Measurements from ENCODE around the gene HES5. TPM values are rescaled to one million over a fixed set of nuclear protein-coding genes. Genes with fewer than 3 reads are reported as not detected.
"Not testable (repeated sequence)": the region's sequence is repeated elsewhere in the genome, so short reads cannot be mapped to it uniquely, and the experiment has no call there.

The HES5 gene
- total RNA-seq (ENCODE audit: low replicate concordance), result not detected in 2 replicates

- no peak within 1 kb of the TSS for H3K4me3 ChIP-seq (ENCODE audit: low read depth, low read length)
- DNase-seq (ENCODE audit: low read depth), result no peak
- no peak for TF ChIP-seq CTCF (IDR thresholded peaks at IDR 0.05; ENCODE audit: insufficient read depth, low read length)
Observed at GRCh38 chr1:2529784-2530512, at the start of gene HES5. HES5 (minus strand) TSS chr1:2530263; CDS start chr1:2530164, 99 bp downstream.

- no peak for TF ChIP-seq CTCF (IDR thresholded peaks at IDR 0.05; ENCODE audit: insufficient read depth, low read length)
- no peak for DNase-seq (ENCODE audit: low read depth)
- H3K4me3 ChIP-seq (ENCODE audit: low read depth, low read length), result no peak overlapping the region
Observed at GRCh38 chr1:2578758-2579118, 48.7 kb upstream of the HES5 start.

- not testable (repeated sequence) for DNase-seq (ENCODE audit: low read depth); H3K4me3 ChIP-seq (ENCODE audit: low read depth, low read length)
Observed at GRCh38 chr1:2577565-2578075, 47.6 kb upstream of the HES5 start.

- no peak for DNase-seq (ENCODE audit: low read depth)
- no peak for TF ChIP-seq CTCF (IDR thresholded peaks at IDR 0.05; ENCODE audit: insufficient read depth, low read length)
- no peak overlapping the region for H3K4me3 ChIP-seq (ENCODE audit: low read depth, low read length)
Observed at GRCh38 chr1:2575801-2576663, 46.0 kb upstream of the HES5 start.

GRCh38 chr1:2574350-2574749 lies 44.3 kb upstream of the HES5 start:
- H3K4me3 ChIP-seq (ENCODE audit: low read depth, low read length), result no peak overlapping the region
- DNase-seq (ENCODE audit: low read depth), result peak; percentile 8
- no peak for TF ChIP-seq CTCF (IDR thresholded peaks at IDR 0.05; ENCODE audit: insufficient read depth, low read length)

GRCh38 chr1:2573250-2573920 lies 43.3 kb upstream of the HES5 start:
- DNase-seq (ENCODE audit: low read depth), result no peak
- no peak for TF ChIP-seq CTCF (IDR thresholded peaks at IDR 0.05; ENCODE audit: insufficient read depth, low read length)
- H3K4me3 ChIP-seq (ENCODE audit: low read depth, low read length), result no peak overlapping the region

- no peak for DNase-seq (ENCODE audit: low read depth)
- no peak for TF ChIP-seq CTCF (IDR thresholded peaks at IDR 0.05; ENCODE audit: insufficient read depth, low read length)
- no peak overlapping the region for H3K4me3 ChIP-seq (ENCODE audit: low read depth, low read length)
Observed at GRCh38 chr1:2571348-2571747, 41.3 kb upstream of the HES5 start.

Measured in fibroblast of the aortic adventitia (primary cell).